EH (cell line): ENCODE results near the gene SPOCK1.

Source experiments
- DNase-seq: peaks from one replicate; pipeline ENCODE4 v3.0.0-alpha.2; 2015; ENCODE audit warnings: low read depth

The SPOCK1 gene

DNA sequence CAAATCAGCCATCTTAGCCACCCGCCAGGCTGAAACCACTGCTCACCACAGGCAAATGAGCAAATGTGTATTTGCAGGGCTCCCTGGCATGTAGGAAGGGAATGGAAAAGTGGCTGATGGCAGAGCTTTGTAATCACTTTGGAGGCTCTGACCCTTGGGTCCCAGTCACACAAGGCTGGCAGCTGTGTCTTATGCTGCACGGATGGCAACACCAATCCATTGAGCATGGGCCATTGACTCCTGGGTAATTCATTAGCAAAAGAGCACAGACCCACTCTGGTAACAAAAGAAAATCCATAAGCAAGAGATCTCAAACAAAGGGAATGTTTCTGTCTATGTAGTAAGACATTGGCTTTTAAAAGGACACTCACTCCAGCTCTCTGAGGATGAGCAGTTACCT lies 57.6 kb downstream of the SPOCK1 start:
- DNase-seq = no peak

DNA sequence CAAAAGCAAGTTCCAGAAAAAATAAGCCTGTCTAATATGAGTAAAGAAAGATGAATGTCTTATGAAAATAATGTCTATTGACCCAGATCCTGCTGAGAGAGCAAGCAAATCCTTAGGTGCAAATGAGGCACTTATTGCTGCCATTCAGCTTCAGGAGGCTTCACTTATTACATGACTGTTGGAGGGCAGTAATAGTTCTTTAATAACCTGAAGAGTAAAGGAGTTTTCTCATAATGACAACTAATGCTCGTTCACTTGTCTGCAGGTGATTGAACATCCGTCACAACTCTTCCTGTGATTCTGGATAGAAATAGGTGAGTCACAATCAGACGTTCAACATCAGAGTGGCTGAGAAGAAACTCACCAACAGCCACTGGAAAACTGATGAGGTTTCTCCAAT lies 58.3 kb downstream of the SPOCK1 start:
- no peak for DNase-seq

DNA sequence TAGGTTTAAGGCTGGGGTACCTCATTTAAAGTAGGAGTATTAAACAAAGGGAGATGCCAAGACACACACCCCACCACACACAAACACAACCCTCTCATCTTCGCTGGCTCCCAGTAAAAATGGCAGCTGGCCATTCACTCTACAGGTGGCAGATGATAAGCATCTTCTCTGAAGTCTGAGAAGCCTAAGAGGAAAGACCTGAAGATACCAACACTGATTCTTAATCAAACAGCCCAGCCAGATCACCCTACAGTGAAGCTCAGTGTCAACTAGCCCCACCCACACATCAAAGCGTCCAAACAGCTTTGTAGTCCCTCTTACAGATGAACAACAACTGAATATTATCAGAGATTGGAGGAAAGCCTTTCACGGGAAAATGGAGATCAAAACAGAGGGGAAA lies 59.5 kb downstream of the SPOCK1 start:
- no peak for DNase-seq

DNA sequence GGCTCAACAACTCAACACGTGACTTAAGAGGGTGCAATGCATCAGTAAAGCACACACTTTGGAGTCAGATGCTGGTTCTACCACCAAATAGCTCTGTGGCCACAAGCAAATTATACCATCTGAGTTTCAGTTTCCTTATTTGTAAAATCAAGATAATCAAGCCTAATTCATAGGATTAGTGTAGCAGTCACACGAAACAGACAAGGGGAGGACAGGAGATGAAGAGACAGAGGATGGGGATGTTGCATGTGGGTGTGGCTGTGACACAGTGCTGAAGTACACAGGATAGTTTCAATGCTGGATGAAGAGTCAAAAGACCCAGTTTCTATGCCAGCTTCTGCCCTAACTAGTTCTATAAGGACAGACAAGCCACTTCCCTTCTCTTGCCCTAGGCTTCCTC lies 60.2 kb downstream of the SPOCK1 start:
- DNase-seq = no peak

DNA sequence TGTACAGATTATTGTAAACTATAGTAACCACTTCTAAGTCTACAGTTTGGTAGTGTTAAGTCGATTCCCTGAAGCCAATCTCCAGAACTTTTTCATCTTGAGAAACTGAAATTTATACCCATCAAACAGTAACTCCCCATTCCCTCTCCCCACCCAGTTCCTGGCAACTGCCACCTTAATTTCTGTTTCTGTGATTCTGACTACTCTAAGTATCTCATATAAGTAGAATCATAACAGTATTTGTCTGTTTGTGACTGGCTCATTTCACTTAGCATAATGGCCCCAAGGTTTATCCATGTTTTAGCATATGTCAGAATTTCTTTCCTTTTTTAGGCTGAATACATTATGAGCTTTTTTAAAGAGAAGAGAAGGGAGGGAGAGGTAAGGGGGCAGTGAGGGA lies 61.4 kb downstream of the SPOCK1 start:
- no peak for DNase-seq

DNA sequence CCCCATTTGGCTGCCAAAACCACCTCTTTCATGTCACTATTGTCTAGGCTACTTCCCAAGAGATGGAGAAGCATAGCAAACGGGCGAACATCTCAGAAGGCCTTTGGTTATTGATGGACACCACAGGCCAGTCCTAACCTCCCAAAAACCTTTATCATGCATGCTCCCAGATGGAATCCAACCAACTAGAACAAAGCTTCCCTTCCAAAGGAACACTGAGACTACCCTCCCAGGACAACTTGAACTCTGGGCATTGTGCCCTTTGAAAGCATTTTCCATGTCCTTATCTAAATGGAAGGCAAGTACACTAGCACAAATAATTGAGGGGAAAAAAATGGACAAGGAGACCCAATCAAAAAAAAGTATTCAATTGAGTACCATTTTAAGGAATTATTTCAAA lies 65.6 kb downstream of the SPOCK1 start:
- DNase-seq = no peak

DNA sequence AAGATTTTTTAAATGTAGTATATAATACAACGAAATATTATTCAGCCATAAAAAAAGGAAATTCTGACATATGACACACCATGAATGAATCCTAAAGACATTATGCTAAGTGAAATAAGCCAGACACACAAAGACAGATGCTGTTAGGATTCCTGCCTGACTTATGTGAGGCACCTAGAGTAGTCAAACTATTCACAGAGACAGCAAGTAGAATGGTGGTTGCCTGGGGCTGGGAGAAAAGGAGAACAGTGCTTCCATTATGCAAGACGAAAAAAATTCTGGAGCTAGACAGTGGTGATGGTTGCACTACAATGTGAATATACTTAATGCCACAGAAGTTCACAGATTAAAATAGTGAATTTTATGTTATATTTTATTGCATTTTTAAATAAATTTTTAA lies 66.8 kb downstream of the SPOCK1 start:
- DNase-seq = no peak

DNA sequence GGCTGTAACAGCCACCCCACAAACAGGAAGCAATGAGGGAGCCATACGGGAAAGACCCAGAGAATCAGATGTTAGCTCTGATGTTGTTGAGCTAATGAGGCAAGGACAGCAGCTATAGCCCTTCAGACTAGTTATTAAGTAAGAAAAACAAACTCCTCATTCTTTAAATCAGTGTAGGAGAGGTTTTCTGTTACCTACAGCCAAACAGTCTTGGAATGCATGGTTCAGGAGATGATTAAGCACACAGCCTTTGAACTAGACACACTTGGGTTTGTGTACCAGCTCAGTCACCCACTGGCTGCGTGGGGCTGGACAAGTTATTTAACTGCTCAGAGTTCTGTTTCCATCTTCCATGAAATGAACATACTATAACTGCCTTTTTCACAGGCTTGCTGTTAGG lies 68.1 kb downstream of the SPOCK1 start:
- no peak for DNase-seq

DNA sequence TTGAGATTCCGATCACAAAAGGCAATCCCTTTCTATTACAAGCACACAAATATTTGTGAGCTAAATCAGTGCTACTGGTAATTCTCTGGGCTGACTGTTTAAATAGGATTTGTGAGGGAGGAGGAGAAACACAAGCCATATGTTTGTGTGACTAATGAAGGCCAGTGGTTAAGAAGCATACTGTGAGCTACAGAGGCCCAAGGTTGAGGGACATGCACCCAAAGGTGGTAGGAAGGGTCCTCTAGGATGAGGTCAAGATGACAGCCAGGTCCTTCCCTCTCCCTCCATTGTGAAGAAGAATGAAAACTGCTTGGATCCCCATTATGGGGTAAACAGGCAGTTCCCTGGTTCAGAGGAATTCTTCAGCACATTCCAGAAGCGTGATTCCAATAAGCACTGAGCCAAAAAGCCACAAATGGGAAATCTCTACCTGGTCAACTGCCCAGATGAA lies 83.9 kb downstream of the SPOCK1 start:
- DNase-seq = peak; percentile 79

DNA sequence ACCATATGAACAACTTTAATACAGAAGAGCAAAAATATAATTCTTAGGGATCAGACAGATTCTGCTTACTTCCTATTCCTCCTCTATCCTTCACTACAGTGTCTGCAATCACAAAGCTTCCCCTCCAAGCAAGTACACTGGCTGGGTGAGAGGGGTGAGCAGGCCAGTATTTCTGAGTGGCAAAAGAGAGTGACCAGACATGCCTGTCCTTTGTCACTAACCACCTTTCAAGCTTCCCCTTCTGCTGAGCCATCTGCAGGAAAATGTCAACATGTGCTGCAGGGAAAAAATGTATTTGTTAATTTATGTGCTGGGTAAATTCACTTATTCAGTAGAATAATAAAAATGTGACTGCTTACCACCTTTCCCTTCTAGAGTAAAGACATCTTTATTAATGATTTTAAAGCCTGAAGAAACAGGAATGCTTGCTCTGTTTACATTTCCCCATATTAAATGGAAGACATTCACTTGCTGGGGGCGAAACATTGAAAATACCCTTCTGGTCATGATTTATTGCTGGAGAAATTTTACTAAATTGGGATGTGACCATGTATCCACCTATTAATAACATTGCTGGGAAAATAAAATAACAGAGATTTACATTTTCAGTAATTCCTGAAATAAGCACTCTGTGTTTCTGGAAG lies 84.9 kb downstream of the SPOCK1 start:
- DNase-seq = no peak

DNA sequence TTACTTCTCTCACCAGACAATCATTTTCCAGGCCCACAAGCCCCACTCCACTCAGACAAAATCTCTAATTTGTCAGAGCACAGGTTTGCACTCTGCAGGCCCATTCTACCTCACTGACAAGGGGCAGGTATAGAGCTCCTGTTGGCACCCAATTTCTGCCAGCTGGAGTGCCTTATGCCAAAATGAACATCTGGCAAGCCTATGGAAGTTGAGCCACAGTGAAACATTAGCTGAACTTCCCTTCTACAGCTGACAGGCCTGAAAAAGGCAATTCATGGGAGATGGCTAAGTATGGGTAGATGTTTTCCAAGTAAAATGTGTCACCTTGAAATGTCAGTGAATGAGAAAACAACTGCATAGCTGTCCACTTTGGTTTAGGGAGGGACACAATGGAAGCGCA lies 87.0 kb downstream of the SPOCK1 start:
- no peak for DNase-seq

DNA sequence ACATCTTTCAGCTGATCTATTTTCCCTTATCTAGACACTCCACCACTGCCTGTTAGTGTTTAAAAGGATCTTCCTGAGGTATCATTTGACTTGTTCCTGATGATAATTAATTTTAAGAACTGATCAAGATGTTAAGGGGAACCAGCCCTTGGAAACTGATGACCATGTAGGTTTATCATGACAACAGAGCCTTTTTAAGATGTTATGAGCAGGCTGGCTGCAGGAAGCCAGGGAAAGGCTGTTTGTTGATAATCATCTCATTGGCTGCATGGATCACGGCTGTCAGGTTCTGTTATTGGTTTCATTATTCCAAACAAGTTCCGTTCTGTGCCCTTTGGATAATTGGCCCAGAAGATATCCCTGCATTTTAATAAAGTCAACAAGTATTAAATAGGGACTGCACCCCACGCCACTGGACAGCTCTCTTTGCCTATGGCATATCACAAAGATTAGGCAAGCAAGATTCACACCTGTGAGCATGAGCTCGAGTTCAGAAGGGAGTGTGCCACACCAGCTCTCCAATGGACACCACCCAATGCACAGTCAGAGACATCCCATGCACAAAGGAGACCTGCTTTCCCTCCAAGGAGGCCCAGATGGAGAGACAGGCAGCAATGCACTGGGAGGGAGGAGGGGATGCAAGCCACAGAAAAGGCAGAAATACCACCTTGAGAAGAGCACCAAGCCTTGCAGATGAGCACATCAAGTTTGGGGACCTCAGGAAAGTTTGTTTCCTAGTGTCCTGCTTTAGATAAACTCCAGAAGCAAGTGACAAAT lies 88.7 kb downstream of the SPOCK1 start:
- DNase-seq = no peak

DNA sequence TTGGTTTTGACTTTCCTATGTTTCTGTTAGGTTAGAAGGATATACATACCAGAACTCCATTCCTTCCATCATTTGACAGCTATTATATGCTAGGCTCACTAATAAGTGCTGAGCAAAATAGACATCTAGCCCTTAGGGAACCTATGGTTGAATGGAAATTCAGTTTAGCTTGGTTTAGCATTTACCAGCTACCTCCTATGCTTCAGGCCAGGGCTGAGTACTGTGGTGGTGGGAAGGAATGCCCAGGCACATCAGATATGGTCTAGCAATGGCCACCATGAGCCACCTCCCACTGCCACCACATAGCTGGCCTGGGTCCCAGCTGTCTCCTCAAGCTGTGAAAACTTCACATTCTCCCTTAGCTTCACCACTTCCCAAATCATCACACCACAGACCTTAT lies 89.4 kb downstream of the SPOCK1 start:
- no peak for DNase-seq

DNA sequence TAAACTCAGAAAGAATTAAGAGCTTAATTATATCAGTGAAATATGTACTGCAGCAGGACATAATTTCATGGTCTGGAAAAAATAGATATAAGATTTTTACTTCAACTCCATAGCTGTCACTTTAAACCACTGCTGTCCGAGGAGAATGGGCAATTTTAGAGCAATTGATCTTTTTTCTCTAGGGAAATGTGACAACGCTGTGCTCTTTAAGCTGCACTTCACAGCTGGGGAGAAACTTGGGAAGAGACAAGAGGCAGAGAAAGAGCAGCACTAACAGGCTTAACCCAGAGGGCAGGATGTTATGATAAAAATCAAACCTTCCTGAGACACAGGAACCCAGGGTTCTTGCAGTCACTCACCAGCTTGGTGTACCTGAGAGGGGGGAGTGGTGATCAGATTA lies 92.0 kb downstream of the SPOCK1 start:
- DNase-seq = no peak

DNA sequence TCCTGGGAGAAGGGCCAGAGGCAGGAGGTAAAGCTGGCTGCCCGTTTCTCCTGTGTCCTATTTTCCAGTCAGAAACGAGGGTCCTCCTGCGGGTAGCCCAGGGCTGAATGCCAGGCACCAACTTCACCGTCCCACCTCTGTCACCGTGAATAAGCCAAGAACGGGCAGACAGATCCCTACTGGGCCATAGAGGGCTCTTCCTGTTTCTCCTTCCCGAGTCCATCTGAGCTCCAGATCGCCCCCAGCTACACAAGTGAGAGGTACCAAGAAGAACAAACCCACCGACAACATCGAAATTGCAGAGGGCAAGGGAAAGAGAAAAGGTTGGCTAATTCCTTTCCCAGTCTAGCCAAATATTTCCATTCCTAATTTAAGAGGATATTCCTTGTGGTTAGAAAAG lies 93.7 kb downstream of the SPOCK1 start:
- no peak for DNase-seq

DNA sequence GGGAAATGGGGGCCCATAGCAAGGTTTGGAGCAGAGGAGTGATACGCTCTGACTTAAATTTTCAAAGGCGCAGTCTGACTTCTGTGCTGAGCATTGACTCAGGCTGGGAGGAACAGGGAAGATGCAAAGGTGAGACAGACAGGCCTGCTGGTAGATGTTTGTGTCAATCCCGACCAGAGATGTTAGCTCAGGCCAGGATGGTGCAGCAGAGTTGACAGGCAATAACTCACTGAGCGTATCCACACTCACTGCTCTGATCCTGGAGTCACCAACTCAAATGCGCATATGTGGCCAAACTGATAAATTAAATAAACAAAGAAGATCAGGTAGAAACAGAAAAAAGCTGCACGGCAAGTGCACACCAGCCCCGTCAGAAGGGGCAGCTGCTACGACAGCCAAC lies 95.3 kb downstream of the SPOCK1 start:
- no peak for DNase-seq

DNA sequence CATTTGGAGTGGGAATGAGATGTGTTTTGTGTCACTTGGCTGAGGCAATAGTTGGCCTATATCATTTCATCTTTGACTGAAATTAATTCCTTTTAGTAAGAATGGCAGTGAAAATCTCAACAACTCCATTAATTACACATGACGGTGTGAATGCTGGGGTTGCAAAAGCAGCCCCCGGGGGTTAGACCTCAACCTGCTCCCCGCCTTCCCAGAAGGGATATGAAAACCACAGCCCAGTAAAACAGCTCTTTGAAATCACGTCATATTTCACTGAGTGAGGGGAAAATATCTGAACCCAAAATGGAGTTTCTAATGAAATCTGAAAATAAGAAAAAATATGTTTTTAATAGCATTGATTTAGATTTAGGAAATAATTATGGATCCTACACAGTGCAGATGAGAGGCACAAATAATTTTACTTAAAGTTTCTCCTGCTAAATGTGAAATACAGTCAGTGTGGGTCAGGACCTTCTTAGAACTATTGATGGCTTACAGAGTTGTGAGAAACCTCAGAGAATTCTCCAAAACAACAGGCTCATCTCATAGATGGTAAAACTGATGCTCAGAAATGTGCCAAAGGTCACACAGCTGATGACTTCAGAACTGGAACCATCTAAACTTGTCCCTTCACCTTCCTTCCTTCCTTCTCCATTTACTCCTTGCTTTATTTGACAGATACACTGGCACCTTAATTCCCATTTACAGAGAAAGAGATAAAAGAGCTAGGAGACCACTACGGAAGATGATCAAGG lies 96.5 kb downstream of the SPOCK1 start:
- no peak for DNase-seq

DNA sequence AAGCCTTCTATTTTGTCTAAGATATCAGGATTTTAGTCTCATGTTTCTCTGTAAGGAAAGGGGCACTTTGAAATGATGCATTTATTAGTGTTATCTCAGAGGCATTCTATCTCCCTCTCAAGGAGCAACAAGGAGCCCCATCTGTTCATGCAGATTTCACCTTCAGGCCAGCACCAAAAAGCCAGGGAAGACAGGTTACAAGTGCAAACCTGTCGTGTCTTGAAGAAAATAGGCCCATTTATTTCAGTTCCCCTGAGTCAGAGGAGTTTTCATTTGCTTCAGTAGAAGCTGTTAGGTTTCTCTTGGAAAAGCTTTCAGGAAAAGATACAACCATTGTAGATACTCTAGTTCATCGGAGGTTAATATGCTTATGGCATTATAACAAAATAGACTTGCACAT lies 97.2 kb downstream of the SPOCK1 start:
- DNase-seq = no peak

DNA sequence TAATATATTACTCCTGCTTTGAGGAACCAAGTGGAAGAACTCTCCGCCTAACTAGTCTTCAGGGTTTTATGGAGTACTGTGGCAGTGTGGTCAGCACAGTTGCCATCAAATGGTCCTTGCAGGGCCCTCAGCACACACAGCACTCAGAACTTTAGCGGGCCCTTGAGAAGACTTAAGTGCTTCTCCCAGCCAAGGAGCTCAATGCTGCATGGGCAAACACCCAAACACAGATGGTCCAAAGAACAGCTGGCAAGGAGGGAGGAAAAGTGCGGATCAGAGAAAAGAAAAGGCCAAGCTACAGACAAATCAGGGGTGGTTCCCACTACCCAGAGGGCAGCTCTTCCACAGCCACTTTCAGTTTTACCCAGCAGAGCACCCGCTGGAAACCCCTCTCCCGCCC lies 98.6 kb downstream of the SPOCK1 start:
- no peak for DNase-seq

DNA sequence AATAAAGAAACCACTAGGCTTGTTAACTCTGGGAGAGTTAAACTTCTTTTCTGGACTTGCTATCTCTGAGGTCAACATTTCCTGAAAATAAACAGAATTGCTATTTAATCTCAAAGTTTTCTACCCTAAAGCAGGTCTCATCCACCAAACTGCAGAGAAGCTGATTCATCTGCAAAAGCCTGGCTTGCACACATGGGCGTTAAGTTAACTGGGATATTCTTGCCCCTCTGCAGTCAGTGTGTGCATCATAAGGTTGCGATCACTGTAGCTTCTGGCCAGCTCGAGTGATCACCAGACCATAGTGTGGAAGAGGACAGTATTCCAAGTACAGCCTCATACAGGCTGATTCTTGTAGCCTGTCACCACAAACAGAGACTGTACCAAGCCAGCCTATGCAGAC lies 99.2 kb downstream of the SPOCK1 start:
- DNase-seq = no peak

DNA sequence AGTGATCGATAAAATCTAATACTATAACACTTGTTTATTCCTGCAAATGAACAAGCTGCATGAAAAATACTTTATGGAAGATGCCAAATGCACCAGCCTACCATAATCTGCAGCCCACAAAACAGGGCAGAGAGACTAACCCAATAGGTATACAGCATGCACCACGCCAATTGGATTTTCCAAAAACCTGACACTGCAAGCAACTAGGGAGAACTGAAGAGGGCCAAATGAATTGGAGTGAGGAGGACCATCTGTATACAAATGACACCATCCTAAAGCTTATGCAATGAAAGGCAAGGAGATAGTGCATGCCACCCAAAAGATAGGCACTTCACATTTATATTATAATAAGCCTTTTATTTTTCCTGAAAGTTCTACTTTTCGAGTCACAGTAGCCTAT lies 100.4 kb downstream of the SPOCK1 start:
- DNase-seq = no peak

DNA sequence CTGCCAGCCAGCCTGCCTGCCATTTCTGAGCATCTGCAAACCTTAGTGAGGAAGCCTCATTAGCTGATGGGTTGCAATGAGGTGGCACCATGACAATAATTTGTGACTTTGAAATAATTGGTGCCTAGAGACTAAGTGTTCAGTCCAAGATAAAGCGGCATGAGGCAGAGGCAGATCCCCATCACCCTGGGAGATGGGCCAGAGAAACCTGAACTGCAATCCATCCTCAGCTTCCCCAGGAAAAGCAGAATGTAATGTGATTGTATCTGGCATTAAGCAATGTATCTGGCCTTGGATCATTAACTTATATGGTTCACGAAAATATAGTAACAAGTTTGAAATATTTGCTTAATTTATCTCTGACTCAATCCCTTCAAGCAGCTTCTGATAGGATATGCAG lies 101.0 kb downstream of the SPOCK1 start:
- DNase-seq = no peak
